A549 (cell line): Measurements from ENCODE around the gene TEAD4. TPM values are rescaled to one million over a fixed set of nuclear protein-coding genes. Genes with fewer than 3 reads are reported as not detected.
A peak's percentile ranks its signal among the peaks of the same experiment; 100 is the strongest.

Source experiments
- ATAC-seq, 2 experiments: fragments of 200-7000 bp in 1 of 2; fragments of >200 bp in 1 of 2; cut with Nextera tagmentation in 1 of 2; cut with Tn5 transposase in 1 of 2; 3 replicates each; pipeline versions ENCODE4 v1.8.0 to v1.9.1; 2018 to 2020; ENCODE audit warnings: mild to moderate bottlenecking in 1 of 2, moderate library complexity in 1 of 2
- CTCF ChIA-PET: fragments of 300-600 bp; sonication (Branson Sonifier 250); formaldehyde crosslinking; extraction: SDS; loops from one replicate; lab custom pipeline; 2021; ENCODE audit warnings: antibody characterized with exemption, inconsistent platforms; lab: Yijun Ruan, JAX
- POLR2A ChIA-PET: fragments of 350-600 bp; formaldehyde crosslinking; extraction: SDS; loops from one replicate; lab custom pipeline; 2021; ENCODE audit warnings: antibody characterized with exemption, inconsistent platforms; lab: Yijun Ruan, JAX
- DNase-seq, 2 experiments: peaks; one replicate each; pipeline versions ENCODE4 v3.0.0 to v3.0.0-alpha.2; 2011 to 2016; ENCODE audit warnings: low read depth in 1 of 2, low spot score in 1 of 2
- FAIRE-seq: peaks from 2 replicates; lab custom pipeline; 2011; peaks lifted over from hg19 to GRCh38; lab: Jason Lieb, UNC
- H3K27ac ChIP-seq, 2 experiments: fragments of >200 bp; sonication (Bioruptor Twin); formaldehyde crosslinking; 3 replicates each; pipeline ENCODE4 v1.5.1; 2016 to 2017
- H3K4me1 ChIP-seq: fragments of >200 bp; sonication (Bioruptor Twin); formaldehyde crosslinking; 3 replicates; pipeline ENCODE4 v1.6.1; 2016
- H3K4me2 ChIP-seq: fragments of >200 bp; sonication (Bioruptor Twin); formaldehyde crosslinking; 3 replicates; pipeline ENCODE4 v1.6.1; 2016
- H3K4me3 ChIP-seq: fragments of >200 bp; sonication (Bioruptor Twin); formaldehyde crosslinking; 3 replicates; pipeline ENCODE4 v1.5.1; 2016
- H3K9me3 ChIP-seq: fragments of >200 bp; sonication (Bioruptor Twin); formaldehyde crosslinking; 3 replicates; pipeline ENCODE4 v1.6.1; 2016
- CHD2 ChIP-seq: fragments of 150-350 bp; IDR thresholded peaks from 2 replicates; pipeline ENCODE4 v1.6.1; 2014; ENCODE audit warnings: low read length; ENCODE audit not compliant: partially characterized antibody
- CHD4 ChIP-seq: fragments of 200-600 bp; sonication (generic); IDR thresholded peaks from 2 replicates; pipeline ENCODE4 v1.6.1; 2016; ENCODE audit warnings: antibody characterized with exemption, mild to moderate bottlenecking, borderline replicate concordance
- EHF ChIP-seq: fragments of 250-450 bp; sonication (Bioruptor Pico); IDR thresholded peaks from 2 replicates; pipeline ENCODE4 v1.5.0; 2020; ENCODE audit warnings: mild to moderate bottlenecking
- ESRRA ChIP-seq: fragments of 150-350 bp; IDR thresholded peaks from 2 replicates; pipeline ENCODE4 v1.6.1; 2014; ENCODE audit warnings: mild to moderate bottlenecking, low read length, borderline replicate concordance
- FOSL2 ChIP-seq, 2 experiments: fragments of 450-650 bp in 1 of 2; fragments of >200 bp in 1 of 2; sonication (Bioruptor Twin) in 1 of 2; formaldehyde crosslinking; IDR thresholded peaks; 2 replicates each; pipeline versions ENCODE4 v1.5.0 to v1.6.1; 2016 to 2020; ENCODE audit warnings: mild to moderate bottlenecking in 1 of 2, moderate library complexity in 1 of 2
- GATA3 ChIP-seq: IDR thresholded peaks from 2 replicates; pipeline ENCODE4 v1.6.1; 2012; ENCODE audit warnings: borderline replicate concordance
- HOXB13 ChIP-seq: fragments of 250-450 bp; sonication (Bioruptor Pico); IDR thresholded peaks from 2 replicates; pipeline ENCODE4 v1.5.0; 2020; ENCODE audit warnings: low read depth, mild to moderate bottlenecking, moderate library complexity
- HOXB5 ChIP-seq: fragments of 250-450 bp; sonication (Bioruptor Pico); IDR thresholded peaks from 2 replicates; pipeline ENCODE4 v1.5.0; 2020; ENCODE audit warnings: mild to moderate bottlenecking, moderate library complexity
- JUN ChIP-seq, 2 experiments: fragments of >200 bp; sonication (Bioruptor Twin); formaldehyde crosslinking; IDR thresholded peaks; 2 replicates in 1 of 2; 3 replicates in 1 of 2; pipeline ENCODE4 v1.6.1; 2016 to 2017
- MYC ChIP-seq: IDR thresholded peaks from 2 replicates; pipeline ENCODE4 v1.6.1; 2012; ENCODE audit warnings: mild to moderate bottlenecking, inconsistent platforms, low read length, improper control_type of control experiment, borderline replicate concordance
- PHF8 ChIP-seq: fragments of 200-600 bp; sonication (generic); IDR thresholded peaks from 2 replicates; pipeline ENCODE4 v1.6.1; 2016; ENCODE audit warnings: low read depth, mild to moderate bottlenecking, antibody characterized with exemption, moderate library complexity, borderline replicate concordance
- POLR2A ChIP-seq: IDR thresholded peaks from 2 replicates; pipeline ENCODE4 v1.6.1; 2012; ENCODE audit warnings: mild to moderate bottlenecking, low read length
- RAD21 ChIP-seq, 2 experiments: fragments of >200 bp in 1 of 2; sonication (Bioruptor Twin) in 1 of 2; formaldehyde crosslinking in 1 of 2; IDR thresholded peaks in 1 of 2; conservative IDR thresholded peaks in 1 of 2; 2 replicates in 1 of 2; 3 replicates in 1 of 2; pipeline ENCODE4 v1.6.1; 2012 to 2018; ENCODE audit warnings: inconsistent platforms in 1 of 2
- TP53 ChIP-seq: fragments of 250-450 bp; sonication (Bioruptor Pico); IDR thresholded peaks from 2 replicates; pipeline ENCODE4 v1.5.0; 2021; ENCODE audit warnings: mild to moderate bottlenecking, moderate library complexity
- ZSCAN20 ChIP-seq: fragments of 250-450 bp; sonication (Bioruptor Pico); IDR thresholded peaks from 2 replicates; pipeline ENCODE4 v1.8.0; 2022; ENCODE audit warnings: mild to moderate bottlenecking, moderate library complexity
- WGBS: methylation state at CpG from one replicate; pipeline ENCODE4 v1.1.6; 2017; ENCODE audit errors: missing lambda C conversion rate; 5-methylcytosine and 5-hydroxymethylcytosine counted together
- polyA plus RNA-seq, 4 experiments: library from polyadenylated mRNA; depleted of rRNA in 3 of 4; stranded (reverse); fragments of >200 nt; fragmentation: RNase III in 1 of 4; extraction: RNeasy Plus Mini Kit Qiagen cat#74134 plus additional on column Dnase treatment in 1 of 4; gene quantifications; 2 replicates in 3 of 4; 3 replicates in 1 of 4; pipeline ENCODE4 v1.2.3, GENCODE V29; 2011 to 2017
- TF ChIP-seq, protein P1 (sequence below): fragments of >200 bp; sonication (Bioruptor Twin); formaldehyde crosslinking; IDR thresholded peaks from 3 replicates; pipeline ENCODE4 v1.6.1; 2016
- TF ChIP-seq, protein P2 (sequence below): IDR thresholded peaks from 2 replicates; pipeline ENCODE4 v1.6.1; 2012; ENCODE audit warnings: low read depth, borderline replicate concordance
- TF ChIP-seq, protein P3 (sequence below): IDR thresholded peaks from 2 replicates; pipeline ENCODE4 v1.6.1; 2012

TEAD4 gene
- polyA plus RNA-seq, 2 of the 4 experiments (the other 2 are of a cell fraction), result 22.6 to 31.8 TPM

DNA sequence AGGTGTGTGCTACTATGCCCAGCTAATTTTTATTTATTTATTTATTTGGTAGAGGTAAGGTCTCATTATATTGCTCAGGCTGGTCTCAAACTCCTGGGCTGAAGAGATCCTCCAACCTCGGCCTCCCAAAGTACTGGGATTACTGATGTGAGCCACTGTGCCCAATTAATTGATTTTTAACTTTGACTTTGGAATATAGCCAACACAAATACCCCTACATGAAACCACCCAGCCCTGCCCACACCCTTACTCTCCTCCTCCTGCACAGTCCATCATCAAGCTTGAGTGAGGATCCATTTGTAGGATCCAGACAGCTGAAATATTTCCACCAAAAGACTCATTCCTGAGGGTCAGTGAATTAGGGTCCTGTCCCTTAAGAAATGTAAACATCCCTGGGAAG, 3.3 kb upstream of the TEAD4 start:
- TF ChIP-seq ZSCAN20 (CRISPR knock-in tag) (no peak), CHD2 (no peak), HOXB5 (CRISPR knock-in tag) (no peak)
- TF ChIP-seq, all 56 proteins: peak for 0
- Histone ChIP-seq H3K4me2 (no peak overlapping the region), H3K9me3 (no peaks in the 10 kb centered on the region), H3K4me3 (no peak overlapping the region), H3K4me1 (peaks cover 18% of the 10 kb centered on the region), H3K27ac (no peak overlapping the region)
- ChIA-PET POLR2A (no interaction called here), CTCF (interaction anchor here (0.7 to 3.7 kb wide), 6 partner anchors 8 to 179 kb away, joined by 3 to 28 read pairs (median 4); no protein-coding TSS in a partner anchor)
- ATAC-seq (no peak), FAIRE-seq (no peak), DNase-seq (no peak)
- WGBS, result 86% methylated on average over 1 of the region's 1 CpG

DNA sequence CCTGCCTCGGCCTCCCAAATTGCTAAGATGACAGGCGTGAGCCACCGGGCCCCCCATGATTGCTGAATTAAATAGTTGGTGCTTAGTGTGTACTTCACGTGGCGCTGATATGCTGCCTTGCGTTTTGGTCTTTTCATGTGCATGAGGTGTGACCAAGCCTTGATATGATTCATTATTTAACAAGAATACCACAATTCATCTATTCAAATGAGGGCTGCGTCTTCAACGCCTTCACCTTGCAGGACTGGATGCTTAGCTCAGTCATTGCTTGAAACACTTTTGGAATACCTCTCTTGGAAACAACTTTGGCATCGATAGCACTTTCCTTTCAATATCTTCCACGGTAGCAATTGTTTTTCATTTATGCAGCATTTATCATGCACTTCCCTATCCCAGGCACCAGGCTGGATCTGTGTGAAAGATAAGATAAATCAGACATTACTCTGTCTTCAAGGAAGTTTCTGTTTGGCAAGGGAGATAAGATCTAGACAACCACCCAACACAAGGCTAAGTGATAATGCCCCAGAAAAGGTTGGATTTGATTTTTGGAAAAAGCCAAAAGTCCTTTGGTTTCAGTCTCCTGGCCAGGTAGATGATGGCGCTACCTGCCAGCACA, 1.3 kb upstream of the TEAD4 start:
- H3K9me3 ChIP-seq, result no peaks in the 10 kb centered on the region
- H3K4me3 ChIP-seq, result peak overlapping the region; percentile 86
- no peak for TF ChIP-seq EHF
- peak; percentile 61; the same call in 1 of the 2 replicates for TF ChIP-seq GATA3
- TF ChIP-seq, all 56 proteins: peak for 1
- peak in 1 of 2 experiments; percentile 3; a peak in 3 of 6 replicates for ATAC-seq
- H3K27ac ChIP-seq, result peak overlapping the region; percentile 98 to 99
- FAIRE-seq, result no peak
- WGBS, result 84% methylated on average over 11 of the region's 11 CpGs
- ChIA-PET CTCF (interaction anchor here (0.5 to 3.7 kb wide), 3 partner anchors 10 to 19 kb away, joined by 3 to 28 read pairs (median 4); no protein-coding TSS in a partner anchor), POLR2A (interaction anchor here (1.2 to 1.3 kb wide), 2 partner anchors 8 to 13 kb away, joined by 4 to 5 read pairs; no protein-coding TSS in a partner anchor)
- DNase-seq, result peak in 1 of 2 experiments; percentile 34
- peaks cover 28% of the 10 kb centered on the region for H3K4me1 ChIP-seq
- peak overlapping the region; percentile 74 for H3K4me2 ChIP-seq

DNA sequence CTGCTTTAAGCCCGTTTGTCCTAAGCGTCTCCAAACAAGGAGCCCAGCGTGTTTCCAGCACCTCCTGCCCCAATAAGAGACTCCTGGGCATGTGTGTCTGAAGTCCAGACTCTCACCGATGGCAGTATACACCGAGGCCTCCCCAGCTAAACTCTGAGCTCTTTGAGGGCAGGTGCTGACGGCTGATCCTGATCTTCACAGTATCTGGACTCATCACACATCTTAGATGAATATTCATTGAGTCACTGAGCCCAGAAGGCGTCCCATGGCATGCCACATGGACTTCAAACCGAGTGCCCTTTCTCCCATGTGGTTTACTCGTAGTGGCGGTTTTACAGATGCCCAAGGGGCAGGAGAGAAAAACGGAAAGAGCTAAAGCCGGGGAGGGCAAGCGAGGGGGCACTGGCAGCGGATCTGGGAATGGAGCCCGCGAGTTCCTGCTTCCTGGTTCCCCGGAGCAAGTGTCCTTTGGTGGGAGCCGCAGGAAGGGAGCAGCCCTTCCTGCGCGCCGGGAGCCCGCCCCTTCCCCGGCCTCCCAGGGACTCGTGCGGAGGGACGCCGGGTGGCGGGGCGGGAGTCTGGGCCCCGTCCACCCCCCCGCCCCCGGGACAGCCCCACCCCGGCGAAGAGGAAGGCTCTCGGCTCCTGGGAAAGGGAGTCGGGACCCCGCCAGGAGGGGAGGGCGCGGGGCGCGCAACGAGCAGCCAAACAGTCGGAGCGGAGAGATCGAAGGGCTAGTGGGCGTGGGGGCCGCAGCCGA, 585 bp upstream of the TEAD4 start:
- ChIA-PET CTCF (interaction anchor here (0.5 to 3.7 kb wide), 3 partner anchors 10 to 18 kb away, joined by 3 to 28 read pairs (median 4); no protein-coding TSS in a partner anchor), POLR2A (interaction anchor here (1.0 to 1.3 kb wide), 3 partner anchors 9 to 68 kb away, joined by 3 to 5 read pairs (median 4); partner anchors contain the start of gene TULP3)
- no peak for FAIRE-seq
- H3K9me3 ChIP-seq, result no peaks in the 10 kb centered on the region
- peak overlapping the region; percentile 86 for H3K4me3 ChIP-seq
- DNase-seq, result peak; percentile 89 to 92
- TF ChIP-seq TP53 (CRISPR knock-in tag), result peak; percentile 72; the same call in 1 of the 2 replicates
- TF ChIP-seq, protein P1, sequence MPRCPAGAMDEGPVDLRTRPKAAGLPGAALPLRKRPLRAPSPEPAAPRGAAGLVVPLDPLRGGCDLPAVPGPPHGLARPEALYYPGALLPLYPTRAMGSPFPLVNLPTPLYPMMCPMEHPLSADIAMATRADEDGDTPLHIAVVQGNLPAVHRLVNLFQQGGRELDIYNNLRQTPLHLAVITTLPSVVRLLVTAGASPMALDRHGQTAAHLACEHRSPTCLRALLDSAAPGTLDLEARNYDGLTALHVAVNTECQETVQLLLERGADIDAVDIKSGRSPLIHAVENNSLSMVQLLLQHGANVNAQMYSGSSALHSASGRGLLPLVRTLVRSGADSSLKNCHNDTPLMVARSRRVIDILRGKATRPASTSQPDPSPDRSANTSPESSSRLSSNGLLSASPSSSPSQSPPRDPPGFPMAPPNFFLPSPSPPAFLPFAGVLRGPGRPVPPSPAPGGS, result peak; percentile 68; the same call in 2 of the 3 replicates
- peak; percentile 60 to 63; a peak in 3 of 5 replicates for TF ChIP-seq JUN (IDR thresholded peaks at IDR 0.05)
- TF ChIP-seq PHF8, result peak; percentile 56; the same call in 1 of the 2 replicates
- no peak for TF ChIP-seq RAD21 (conservative IDR thresholded peaks at IDR 0.05 in 1 of 2, IDR thresholded peaks at IDR 0.05 in 1 of 2)
- peak; percentile 84 for TF ChIP-seq POLR2A
- TF ChIP-seq, protein P2, sequence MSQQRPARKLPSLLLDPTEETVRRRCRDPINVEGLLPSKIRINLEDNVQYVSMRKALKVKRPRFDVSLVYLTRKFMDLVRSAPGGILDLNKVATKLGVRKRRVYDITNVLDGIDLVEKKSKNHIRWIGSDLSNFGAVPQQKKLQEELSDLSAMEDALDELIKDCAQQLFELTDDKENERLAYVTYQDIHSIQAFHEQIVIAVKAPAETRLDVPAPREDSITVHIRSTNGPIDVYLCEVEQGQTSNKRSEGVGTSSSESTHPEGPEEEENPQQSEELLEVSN, result peak; percentile 66; the same call in 1 of the 2 replicates
- TF ChIP-seq, protein P3, sequence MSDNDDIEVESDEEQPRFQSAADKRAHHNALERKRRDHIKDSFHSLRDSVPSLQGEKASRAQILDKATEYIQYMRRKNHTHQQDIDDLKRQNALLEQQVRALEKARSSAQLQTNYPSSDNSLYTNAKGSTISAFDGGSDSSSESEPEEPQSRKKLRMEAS, result peak; percentile 80
- peak; percentile 43; the same call in 1 of the 2 replicates for TF ChIP-seq HOXB13
- TF ChIP-seq EHF, result peak; percentile 52; the same call in 1 of the 2 replicates
- 0 out of 2 replicates have a peak, but pooled peaks have one; percentile 21 for TF ChIP-seq MYC
- TF ChIP-seq FOSL2 (IDR thresholded peaks at IDR 0.05), result no peak
- TF ChIP-seq FOSL2 (CRISPR knock-in tag; IDR thresholded peaks at IDR 0.05), result peak; percentile 15; the same call in 1 of the 2 replicates
- no peak for TF ChIP-seq CHD4
- TF ChIP-seq ESRRA, result no peak
- 0 out of 2 replicates have a peak, but pooled peaks have one; percentile 28 for TF ChIP-seq HOXB5 (CRISPR knock-in tag)
- TF ChIP-seq, all 56 proteins: peak for 12
- ATAC-seq, result peak; percentile 80 to 87
- H3K27ac ChIP-seq, result peak overlapping the region; percentile 98 to 99
- H3K4me2 ChIP-seq, result peak overlapping the region; percentile 74
- peaks cover 28% of the 10 kb centered on the region for H3K4me1 ChIP-seq
- WGBS, result 0% methylated on average over 24 of the region's 48 CpGs
